Lower leg skin (tissue), 3 donors: ENCODE data around the gene IRF2BP1.

ENCODE experiments used
- CTCF ChIP-seq, 3 donors: fragments of 450-650 bp; IDR thresholded peaks; one replicate each; pipeline ENCODE4 v1.5.1; 2016; ENCODE audit warnings: antibody characterized with exemption in 3 of 3, mild to moderate bottlenecking in 3 of 3, moderate library complexity in 2 of 3
- POLR2A ChIP-seq, 2 donors: fragments of 450-650 bp; IDR thresholded peaks; one replicate each; pipeline ENCODE4 v1.6.1; 2016 to 2017; ENCODE audit warnings: antibody characterized with exemption in 2 of 2, mild to moderate bottlenecking in 1 of 2, moderate library complexity in 1 of 2

GRCh38 chr19:45874620-45874966, 11.3 kb downstream of the IRF2BP1 start:
- TF ChIP-seq CTCF (IDR thresholded peaks at IDR 0.05) (no peak), POLR2A (IDR thresholded peaks at IDR 0.05) (no peak)
